Body of pancreas (tissue), 4 donors: ENCODE data around the gene MORN3.

Experiments
- POLR2A ChIP-seq, 3 donors: fragments of 450-650 bp; IDR thresholded peaks; one replicate each; pipeline ENCODE4 v1.6.1; 2016; ENCODE audit warnings: antibody characterized with exemption in 3 of 3, mild to moderate bottlenecking in 2 of 3
- TF ChIP-seq, protein P1 (sequence below), 7 experiments: fragments of 450-650 bp in 4 of 7; fragments of 200-600 bp in 3 of 7; sonication (generic) in 3 of 7; IDR thresholded peaks; one replicate each; pipeline ENCODE4 v1.5.1; 2016 to 2019; ENCODE audit warnings: antibody characterized with exemption in 7 of 7

DNA sequence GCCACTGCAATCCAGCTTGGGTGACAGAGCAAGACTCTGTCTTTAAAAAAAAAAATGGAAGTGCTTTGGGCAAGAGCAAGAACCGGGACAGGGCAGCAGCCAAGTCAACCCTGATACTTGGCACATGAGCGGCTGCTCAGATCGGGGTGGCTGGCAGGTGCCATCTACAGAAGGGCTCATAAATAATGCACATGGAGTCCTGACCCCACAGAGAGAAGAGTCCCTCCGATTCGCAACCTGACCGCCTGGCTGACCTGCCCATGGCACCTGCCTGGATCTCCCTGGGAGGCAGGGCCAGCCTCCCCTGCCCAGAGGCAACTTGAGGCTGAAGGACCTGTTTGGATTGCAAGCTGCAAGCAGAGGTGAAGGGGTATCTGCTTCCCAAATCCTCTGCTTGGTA lies 33.5 kb upstream of the MORN3 start:
- TF ChIP-seq, protein P1, sequence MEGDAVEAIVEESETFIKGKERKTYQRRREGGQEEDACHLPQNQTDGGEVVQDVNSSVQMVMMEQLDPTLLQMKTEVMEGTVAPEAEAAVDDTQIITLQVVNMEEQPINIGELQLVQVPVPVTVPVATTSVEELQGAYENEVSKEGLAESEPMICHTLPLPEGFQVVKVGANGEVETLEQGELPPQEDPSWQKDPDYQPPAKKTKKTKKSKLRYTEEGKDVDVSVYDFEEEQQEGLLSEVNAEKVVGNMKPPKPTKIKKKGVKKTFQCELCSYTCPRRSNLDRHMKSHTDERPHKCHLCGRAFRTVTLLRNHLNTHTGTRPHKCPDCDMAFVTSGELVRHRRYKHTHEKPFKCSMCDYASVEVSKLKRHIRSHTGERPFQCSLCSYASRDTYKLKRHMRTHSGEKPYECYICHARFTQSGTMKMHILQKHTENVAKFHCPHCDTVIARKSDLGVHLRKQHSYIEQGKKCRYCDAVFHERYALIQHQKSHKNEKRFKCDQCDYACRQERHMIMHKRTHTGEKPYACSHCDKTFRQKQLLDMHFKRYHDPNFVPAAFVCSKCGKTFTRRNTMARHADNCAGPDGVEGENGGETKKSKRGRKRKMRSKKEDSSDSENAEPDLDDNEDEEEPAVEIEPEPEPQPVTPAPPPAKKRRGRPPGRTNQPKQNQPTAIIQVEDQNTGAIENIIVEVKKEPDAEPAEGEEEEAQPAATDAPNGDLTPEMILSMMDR (IDR thresholded peaks at IDR 0.05), result no peak
- no peak for TF ChIP-seq POLR2A (IDR thresholded peaks at IDR 0.05)
